GM19193 (cell line): ENCODE data around the gene ZNF813.

Source experiments
- POLR2A ChIP-seq: IDR thresholded peaks from 4 replicates; pipeline ENCODE4 v1.6.1; 2011; ENCODE audit not compliant: insufficient read depth, insufficient read length; ENCODE audit errors: extremely low read depth

The ZNF813 gene

GRCh38 chr19:53504885-53505284 is 37.4 kb downstream of the ZNF813 start:
- TF ChIP-seq POLR2A = no peak

- TF ChIP-seq POLR2A = no peak
Observed at GRCh38 chr19:53506728-53507127, 39.2 kb downstream of the ZNF813 start.

GRCh38 chr19:53507523-53508442 is 40.2 kb downstream of the ZNF813 start:
- no peak for TF ChIP-seq POLR2A

GRCh38 chr19:53509443-53509842 is 41.9 kb downstream of the ZNF813 start:
- no peak for TF ChIP-seq POLR2A

- no peak for TF ChIP-seq POLR2A
Observed at GRCh38 chr19:53509845-53510244, 42.3 kb downstream of the ZNF813 start.

- no peak for TF ChIP-seq POLR2A
Observed at GRCh38 chr19:53511357-53511756, 43.8 kb downstream of the ZNF813 start.

GRCh38 chr19:53511933-53512374 is 44.4 kb downstream of the ZNF813 start:
- TF ChIP-seq POLR2A = no peak

GRCh38 chr19:53517114-53517741 is 49.7 kb downstream of the ZNF813 start:
- TF ChIP-seq POLR2A = no peak

- TF ChIP-seq POLR2A = no peak
Observed at GRCh38 chr19:53518121-53518520, 50.6 kb downstream of the ZNF813 start.

- no peak for TF ChIP-seq POLR2A
Observed at GRCh38 chr19:53518716-53519115, 51.2 kb downstream of the ZNF813 start.

GRCh38 chr19:53519446-53519845 is 51.9 kb downstream of the ZNF813 start:
- TF ChIP-seq POLR2A = no peak

GRCh38 chr19:53520163-53520546 is 52.6 kb downstream of the ZNF813 start:
- no peak for TF ChIP-seq POLR2A

GRCh38 chr19:53520547-53521372 is 53.2 kb downstream of the ZNF813 start:
- peak; percentile 27 for TF ChIP-seq POLR2A

GRCh38 chr19:53521373-53522202 is 54.1 kb downstream of the ZNF813 start:
- TF ChIP-seq POLR2A = no peak
